Activated CD4-positive, alpha-beta T cell treated with anti-CD3 and anti-CD28 coated beads, Interleukin-2, amount 50 U/mL, for 24 hours (primary cell): ENCODE data around the gene MFN1.
"Not testable (repeated sequence)": the region's sequence is repeated elsewhere in the genome, so short reads cannot be mapped to it uniquely, and the experiment has no call there.

Source experiments
- DNase-seq, 2 donors: peaks; one replicate each; pipeline ENCODE4 v3.0.0-alpha.2; 2020; ENCODE audit warnings: low read depth in 1 of 2, low spot score in 1 of 2

MFN1 gene

DNA sequence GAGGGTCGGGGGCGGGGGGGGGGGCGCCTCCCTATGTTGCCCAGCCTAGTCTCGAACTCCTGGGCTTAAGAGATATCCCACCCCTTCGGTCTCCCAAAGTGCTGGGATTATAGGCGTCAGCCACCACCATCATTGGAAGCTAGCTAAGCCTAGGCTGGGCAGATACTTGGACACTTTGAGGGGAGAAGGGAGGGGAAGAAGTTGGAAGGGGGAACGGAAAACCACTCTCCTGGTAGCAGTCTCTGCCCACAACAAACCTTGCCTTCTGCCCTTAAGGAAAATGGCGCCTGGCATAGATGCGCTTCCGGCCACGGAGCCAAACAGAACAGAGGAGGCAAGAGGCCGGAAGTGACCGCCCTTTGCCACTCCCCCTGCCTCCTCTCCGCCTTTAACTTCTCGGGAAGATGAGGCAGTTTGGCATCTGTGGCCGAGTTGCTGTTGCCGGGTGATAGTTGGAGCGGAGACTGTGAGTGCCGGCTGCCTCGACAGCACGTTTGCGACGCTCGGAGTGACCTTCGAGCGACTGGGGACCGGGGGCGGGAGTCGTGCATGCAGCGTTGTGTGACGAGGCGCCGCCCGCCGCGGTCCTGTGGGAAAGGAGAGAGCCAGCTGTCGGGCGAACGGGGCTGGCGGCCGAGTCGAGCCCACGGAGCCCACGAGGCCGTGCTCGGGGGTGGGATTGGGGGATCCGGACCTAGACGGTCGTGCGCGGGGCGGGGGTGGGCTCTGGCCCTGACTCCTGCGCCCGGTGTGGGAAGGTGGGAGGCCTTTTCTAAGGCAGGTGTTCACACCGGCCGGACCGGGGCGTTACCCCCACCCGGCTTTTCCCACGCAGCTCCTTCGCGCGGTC, at the start of gene MFN1:
Gene MFN1 (plus strand): TSS at position 365 of the 850 bp plus-strand sequence. CDS start 1,143 bp downstream, outside the sequence.
- peak; percentile 74 to 89 for DNase-seq

GRCh38 chr3:179297971-179298725, 49.4 kb upstream of the MFN1 start:
- DNase-seq, result no peak

DNA sequence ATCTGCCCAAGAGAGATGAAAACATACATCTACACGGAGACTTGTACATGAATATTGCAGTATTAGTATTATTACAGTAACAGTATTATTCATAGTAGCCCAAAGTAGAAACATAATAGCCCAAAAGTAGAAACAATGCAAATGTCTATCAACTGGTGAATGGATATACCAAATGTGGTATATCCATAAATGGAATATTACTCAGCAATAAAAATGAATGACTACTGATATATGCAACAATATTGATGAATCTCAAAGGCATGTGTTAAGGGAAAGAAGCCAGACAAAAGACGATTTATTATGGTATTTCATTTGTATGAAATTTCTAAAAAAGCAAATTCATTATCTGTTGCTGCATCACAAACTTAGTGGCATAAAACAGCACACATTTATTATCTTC, 48.2 kb upstream of the MFN1 start:
- DNase-seq, result no peak

GRCh38 chr3:179299999-179300613, 47.4 kb upstream of the MFN1 start:
- DNase-seq, result no peak

DNA sequence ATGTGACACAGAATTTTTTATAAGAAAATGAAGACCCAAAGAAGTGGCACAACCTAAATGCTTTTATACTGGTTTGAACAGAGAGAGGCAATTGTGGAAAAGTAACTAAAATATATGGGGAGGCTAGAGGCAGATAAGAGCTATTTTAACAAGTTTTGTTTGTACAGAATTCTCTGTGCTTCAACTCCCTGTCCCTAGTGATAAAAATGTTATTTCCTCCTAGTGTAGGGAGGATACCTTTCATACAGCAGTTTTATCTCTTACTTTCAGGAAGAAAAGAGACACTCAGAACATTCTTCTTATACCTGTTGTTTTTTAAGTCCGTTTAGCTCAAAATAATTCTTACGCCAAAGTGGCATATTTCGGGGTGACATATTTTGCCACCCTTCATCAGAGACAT, 45.9 kb upstream of the MFN1 start:
- DNase-seq, result no peak

DNA sequence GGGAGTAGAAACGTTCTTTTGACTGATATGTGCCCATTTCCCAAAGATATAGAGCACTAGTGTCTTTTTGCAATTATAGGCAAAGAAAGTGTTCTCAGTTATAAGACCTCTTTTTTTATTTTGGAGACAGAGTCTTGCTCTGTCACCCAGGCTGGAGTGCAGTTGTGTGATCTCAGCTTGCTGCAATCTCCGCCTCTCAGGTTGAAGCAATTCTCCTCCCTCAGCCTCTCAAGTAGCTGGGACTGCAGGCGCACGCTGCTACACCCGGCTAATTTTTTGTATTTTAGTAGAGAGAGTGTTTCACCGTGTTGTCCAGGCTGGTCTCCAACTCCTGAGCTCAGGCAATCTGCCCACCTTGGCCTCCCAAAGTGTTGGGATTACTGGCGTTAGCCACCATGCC, 45.4 kb upstream of the MFN1 start:
- DNase-seq, result no peak

GRCh38 chr3:179304605-179305004, 42.9 kb upstream of the MFN1 start:
- no peak for DNase-seq

- not testable (repeated sequence) for DNase-seq
Observed at GRCh38 chr3:179307362-179307761, 40.1 kb upstream of the MFN1 start.

DNA sequence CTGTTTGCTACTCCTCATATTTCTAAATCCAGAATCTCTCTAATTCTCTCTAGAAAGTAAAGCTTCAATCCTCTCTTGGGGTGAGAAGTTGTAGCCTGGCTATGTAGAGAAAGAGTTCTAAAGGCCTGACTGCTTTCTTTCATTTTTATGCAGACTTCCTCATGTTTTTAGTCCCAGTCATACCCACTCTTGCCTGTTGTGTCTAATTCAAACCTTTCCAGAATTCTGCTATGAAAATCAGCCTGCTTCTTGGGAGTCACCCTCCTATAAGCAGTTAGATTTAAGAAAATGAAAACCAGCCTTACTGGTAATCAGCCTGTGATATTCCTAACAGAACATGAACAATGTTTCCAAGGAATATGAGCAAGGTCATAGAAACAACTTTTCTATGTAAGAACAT, 39.5 kb upstream of the MFN1 start:
- DNase-seq, result no peak

DNA sequence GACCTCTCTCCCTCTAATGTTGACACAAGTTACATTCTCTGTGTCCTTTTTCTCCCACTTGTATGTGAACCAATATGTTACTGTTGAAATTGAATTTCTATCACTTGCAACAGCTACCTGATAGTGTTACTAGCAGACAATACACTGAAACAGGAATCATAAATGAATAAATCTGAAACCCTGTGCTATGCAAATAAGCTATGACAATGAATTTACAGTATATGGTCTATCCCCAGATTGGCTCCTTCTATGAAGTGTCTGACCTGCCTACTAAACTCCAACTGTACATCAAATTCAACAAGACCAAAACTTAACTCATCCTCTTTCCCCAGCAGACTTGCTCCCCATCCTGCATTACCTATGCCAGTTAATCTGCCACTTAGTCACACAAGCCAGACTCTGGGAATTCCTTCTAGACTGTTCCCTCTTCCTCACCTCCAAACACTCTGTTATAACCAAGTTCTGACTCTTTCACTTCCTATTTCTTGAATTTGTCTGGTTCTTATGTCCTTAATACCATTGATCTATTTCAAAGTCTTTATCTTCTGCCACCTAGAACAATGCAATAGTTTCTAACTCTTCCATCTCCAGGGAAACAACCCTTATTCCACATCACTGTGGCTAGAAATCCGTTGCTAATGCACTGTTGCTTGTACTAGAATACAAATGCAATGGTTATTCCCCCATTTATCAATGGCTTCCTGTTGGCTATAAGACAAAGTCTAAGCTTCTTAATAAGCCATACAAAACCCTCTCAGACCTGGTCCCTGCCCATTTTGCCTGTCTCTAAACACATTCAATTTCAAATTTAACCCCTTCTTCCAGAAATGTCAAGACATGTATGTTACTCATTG, 38.1 kb upstream of the MFN1 start:
- no peak for DNase-seq

DNA sequence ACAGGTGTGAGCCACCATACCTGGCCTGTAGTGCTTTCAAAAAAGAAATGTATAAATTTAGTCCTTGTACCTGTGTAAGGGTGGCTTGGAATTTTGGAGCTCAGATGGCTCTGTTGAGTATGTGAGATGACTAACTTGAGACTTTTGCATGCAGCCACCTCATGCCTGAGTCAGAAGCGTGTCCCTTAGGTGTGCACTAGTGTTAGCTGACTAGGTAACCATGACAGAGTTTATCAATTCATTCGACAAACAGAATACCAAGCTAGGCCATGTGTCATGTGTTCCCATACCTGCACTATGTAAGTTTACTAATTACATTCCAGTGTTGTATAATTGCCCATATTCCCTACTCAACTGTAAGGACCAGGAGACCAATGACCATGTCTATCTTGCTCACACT, 28.6 kb upstream of the MFN1 start:
- DNase-seq, result no peak

DNA sequence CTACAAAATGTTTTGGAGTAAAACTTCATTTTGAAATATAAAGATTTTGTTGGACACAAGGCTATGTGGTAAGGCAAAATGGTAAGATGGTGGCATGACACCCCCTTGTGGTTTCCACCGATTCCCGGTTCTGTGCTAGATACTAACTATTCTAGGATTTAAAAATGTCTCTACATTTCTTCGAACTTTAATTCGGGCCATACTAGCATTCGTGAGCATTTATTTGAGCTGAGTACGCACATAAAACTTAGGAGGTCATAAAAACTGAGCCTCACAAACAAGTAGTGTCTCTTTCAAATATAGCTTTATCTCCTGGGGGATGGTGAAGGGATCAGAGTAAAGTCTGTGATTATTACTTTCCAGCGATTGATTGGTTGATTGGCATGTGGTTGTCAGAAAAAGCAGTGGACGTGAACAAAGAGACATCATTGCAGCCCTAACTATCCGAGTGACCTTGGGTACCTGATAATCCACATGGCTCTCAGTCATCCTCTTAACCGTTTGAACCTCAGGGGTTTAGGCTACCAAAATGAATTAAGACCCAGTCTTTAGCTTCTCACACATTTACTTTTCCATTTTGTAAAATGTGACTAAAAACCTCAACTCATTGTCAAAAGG, 25.7 kb upstream of the MFN1 start:
- DNase-seq, result no peak

GRCh38 chr3:179322286-179323196, 25.0 kb upstream of the MFN1 start, which contains the start of gene ZNF639:
Gene ZNF639, plus strand, starts transcription at chr3:179323031. Its CDS starts 5,263 bp downstream, at chr3:179328294.
- peak; percentile 65 to 74 for DNase-seq

- DNase-seq, result peak; percentile 49 to 52
Observed at GRCh38 chr3:179323197-179324110, 24.1 kb upstream of the MFN1 start.

DNA sequence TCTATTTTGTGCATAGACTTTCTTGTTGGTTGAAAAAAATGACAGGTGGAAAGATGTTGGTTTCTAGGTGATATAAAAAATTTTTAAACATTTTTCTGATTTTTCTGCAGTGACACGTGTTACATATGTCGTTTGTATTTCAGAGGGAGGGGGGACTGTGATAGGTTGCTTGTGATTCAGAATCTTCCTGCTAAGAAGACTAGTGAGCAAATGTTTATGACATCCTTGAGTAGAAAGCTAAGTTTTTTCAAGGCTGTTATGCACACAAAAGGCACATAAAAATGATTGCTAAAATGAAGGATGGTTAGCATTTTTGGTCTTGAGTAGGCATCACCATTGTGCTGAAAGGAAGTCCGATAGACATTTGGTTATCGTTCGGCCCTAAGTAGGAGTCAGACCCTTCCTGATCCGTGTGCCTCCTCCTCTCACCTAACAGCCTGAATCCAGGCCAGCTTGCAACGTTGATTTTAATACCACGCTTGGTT, 23.2 kb upstream of the MFN1 start:
- no peak for DNase-seq

- no peak for DNase-seq
Observed at GRCh38 chr3:179330438-179330837, 17.1 kb upstream of the MFN1 start.

- DNase-seq, result no peak
Observed at GRCh38 chr3:179332240-179332639, 15.3 kb upstream of the MFN1 start.

DNA sequence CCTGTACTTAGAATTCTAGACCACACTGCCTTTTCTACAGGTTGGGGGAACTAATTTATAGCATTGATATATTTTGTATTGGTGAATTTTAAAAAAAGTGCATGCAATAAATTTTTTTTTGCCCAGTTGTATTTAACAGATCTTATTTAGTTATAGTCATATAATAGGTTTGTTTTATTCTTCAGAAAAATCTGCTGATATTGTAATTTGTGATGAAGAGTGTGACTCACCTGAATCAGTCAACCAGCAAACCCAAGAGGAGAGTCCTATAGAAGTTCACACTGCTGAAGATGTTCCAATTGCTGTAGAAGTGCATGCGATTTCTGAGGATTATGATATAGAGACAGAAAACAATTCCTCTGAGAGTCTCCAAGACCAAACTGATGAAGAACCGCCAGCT, 14.4 kb upstream of the MFN1 start:
- no peak for DNase-seq
